A673 (cell line): ENCODE results near the gene STK10.

Experiments
- CTCF ChIP-seq: fragments of 300-800, 200-600 bp; sonication (generic); conservative IDR thresholded peaks from 2 replicates; pipeline ENCODE4 v1.5.1; 2017; ENCODE audit warnings: low read depth, mild to moderate bottlenecking, antibody characterized with exemption, low read length, moderate library complexity, mixed read lengths
- EZH2 ChIP-seq: fragments of 200-600 bp; sonication (generic); IDR thresholded peaks from 2 replicates; pipeline ENCODE4 v1.6.1; 2017; ENCODE audit warnings: borderline replicate concordance, low read depth, mild to moderate bottlenecking, mixed read lengths, antibody characterized with exemption, low read length; ENCODE audit not compliant: poor library complexity, severe bottlenecking

- TF ChIP-seq EZH2 (no peak), CTCF (no peak)
These were observed 184.3 kb downstream of the STK10 start for GRCh38 chr5:172003746-172004145.
